Esophagus squamous epithelium (tissue), 5 donors: ENCODE data around the gene IDH3B. TPM values are rescaled to one million over a fixed set of nuclear protein-coding genes. Genes with fewer than 3 reads are reported as not detected.
A peak's percentile ranks its signal among the peaks of the same experiment; 100 is the strongest.

Experiments
- DNase-seq: peaks from one replicate; lab custom pipeline; 2025; lab: John Stamatoyannopoulos, UW
- H3K27ac ChIP-seq, 4 donors: fragments of 200-600 bp; sonication (generic); one replicate each; pipeline ENCODE4 v1.5.1; 2016 to 2019; ENCODE audit warnings: mild to moderate bottlenecking in 1 of 4
- H3K27me3 ChIP-seq, 4 donors: fragments of 200-600 bp; sonication (generic); 1 replicate in 3 of 4; 2 replicates in 1 of 4; pipeline versions ENCODE4 v1.5.1 to v1.6.0; 2017 to 2021; ENCODE audit warnings: antibody characterized with exemption in 1 of 4
- H3K36me3 ChIP-seq, 3 donors: fragments of 200-600 bp; sonication (generic); one replicate each; pipeline ENCODE4 v1.5.1; 2016 to 2019
- H3K4me1 ChIP-seq, 3 donors: fragments of 200-600 bp; sonication (generic); one replicate each; pipeline ENCODE4 v1.5.1; 2017 to 2019
- H3K4me3 ChIP-seq, 4 donors: fragments of 200-600 bp; sonication (generic); 1 replicate in 3 of 4; 2 replicates in 1 of 4; pipeline ENCODE4 v1.5.1; 2016 to 2019; ENCODE audit warnings: mild to moderate bottlenecking in 2 of 4, moderate library complexity in 1 of 4
- H3K9me3 ChIP-seq, 3 donors: fragments of 200-600 bp; sonication (generic); one replicate each; pipeline ENCODE4 v1.5.1; 2016 to 2019
- POLR2A ChIP-seq, 4 donors: fragments of 450-650 bp; IDR thresholded peaks; one replicate each; pipeline ENCODE4 v1.6.1; 2017; ENCODE audit warnings: antibody characterized with exemption in 4 of 4, mild to moderate bottlenecking in 4 of 4, moderate library complexity in 3 of 4
- WGBS, 2 donors: methylation state at CpG; one replicate each; pipeline ENCODE4 v1.1.5; 2018; 5-methylcytosine and 5-hydroxymethylcytosine counted together
- intact Hi-C: fragments of 100-400 bp; cut with DNase I; formaldehyde crosslinking; loops from one replicate; pipeline ENCODE4 v1.15.0; 2022
- total RNA-seq, 4 donors: library from RNA; depleted of rRNA; stranded (reverse); fragments of >200 nt; gene quantifications; one replicate each; pipeline ENCODE4 v1.1.0, GENCODE V29; 2016
- TF ChIP-seq, protein P1 (sequence below), 6 experiments: fragments of 450-650 bp in 4 of 6; fragments of 200-600 bp in 2 of 6; sonication (generic) in 2 of 6; IDR thresholded peaks; one replicate each; pipeline ENCODE4 v1.5.1; 2016 to 2019; ENCODE audit warnings: antibody characterized with exemption in 6 of 6, mild to moderate bottlenecking in 4 of 6, moderate library complexity in 4 of 6
- donor health status: DM: yes; HTN: yes; CAD: no.

The IDH3B gene
- total RNA-seq, 4 donors from 2014 or later, result 77.4 to 136 (median 123) TPM

DNA sequence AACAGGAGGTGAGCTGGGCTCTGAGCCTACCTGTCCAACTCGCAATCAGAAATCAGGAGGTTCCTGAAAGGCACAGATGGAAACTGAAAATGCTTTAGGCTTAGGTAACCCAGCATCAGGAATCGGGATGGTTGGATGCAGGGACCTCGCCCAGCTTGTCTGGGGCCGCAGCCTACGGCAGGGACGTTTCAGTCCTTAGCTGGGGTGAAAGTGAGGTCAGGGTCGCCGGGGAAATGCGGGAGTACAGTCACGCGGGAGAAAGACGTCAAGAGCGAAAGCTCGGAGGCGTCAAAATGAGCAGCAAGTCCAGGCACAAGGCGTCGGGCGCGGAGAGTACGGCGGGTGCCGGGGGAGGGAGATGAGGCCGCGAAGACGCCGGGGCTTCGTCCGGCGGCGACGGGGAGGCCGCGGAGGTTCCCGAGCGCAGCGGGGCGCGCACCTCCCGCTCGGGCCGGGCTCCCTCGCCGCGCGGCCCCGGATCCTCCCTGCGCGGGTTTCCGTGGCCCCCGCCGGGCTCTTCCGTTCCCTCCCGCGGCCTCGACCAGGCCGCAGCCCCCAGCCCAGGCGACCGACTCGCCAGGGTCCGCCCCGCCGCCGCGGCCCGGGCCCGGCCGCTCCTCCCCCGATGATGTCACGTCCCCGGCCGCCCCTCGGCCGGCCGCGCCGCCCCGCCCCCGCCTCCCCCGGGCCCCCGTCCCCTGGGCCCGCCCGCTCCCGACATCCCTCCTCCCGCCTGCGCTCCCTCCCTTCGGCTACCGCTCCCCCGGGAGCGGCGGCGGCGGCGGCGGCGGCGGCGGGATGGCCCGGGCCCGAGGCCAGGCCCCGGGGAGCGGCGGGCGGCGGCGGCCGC is 28.2 kb upstream of the IDH3B start, which contains the start of gene EBF4:
EBF4 (plus strand) TSS at position 745 of the 850 bp plus-strand sequence. CDS start 866 bp downstream, outside the sequence.
- intact Hi-C loops, result no loop called here
- WGBS, 2 donors, result 4 to 5% methylated on average over 6 to 14 of the region's 106 CpGs

DNA sequence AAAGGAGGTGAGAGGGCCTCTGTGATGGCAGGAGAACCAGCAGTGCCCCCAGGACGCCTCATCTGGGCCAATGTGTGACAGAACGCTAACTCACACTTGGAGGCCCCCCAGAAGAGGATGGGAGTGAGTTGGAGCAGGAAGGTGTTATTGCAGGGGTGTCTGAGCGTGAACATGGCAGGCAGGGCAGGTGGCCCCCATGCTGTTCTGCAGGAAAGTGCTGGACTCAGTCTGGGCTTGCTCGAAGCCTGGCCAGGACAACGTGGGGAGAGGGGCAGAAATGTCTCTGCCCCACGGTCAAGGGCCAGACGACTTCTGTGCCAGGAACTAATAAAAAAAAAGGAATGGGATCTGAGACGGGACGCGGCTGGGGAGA is 27.6 kb upstream of the IDH3B start:
- no peak for DNase-seq
- H3K4me3 ChIP-seq, result peak overlapping the region; percentile 42 to 71 (median 54)
- WGBS, 2 donors, result 50 to 51% methylated on average over 8 to 10 of the region's 10 CpGs
- H3K27me3 ChIP-seq, result peaks cover 0 to 65% (median 6%) of the 10 kb centered on the region in 4 donors
- intact Hi-C loops, result no loop called here
- peaks cover 6 to 33% (median 14%) of the 10 kb centered on the region in 3 donors for H3K4me1 ChIP-seq
- no peaks in the 10 kb centered on the region for H3K9me3 ChIP-seq
- no peaks in the 10 kb centered on the region for H3K36me3 ChIP-seq
- no peak for TF ChIP-seq POLR2A (IDR thresholded peaks at IDR 0.05)
- TF ChIP-seq, protein P1, sequence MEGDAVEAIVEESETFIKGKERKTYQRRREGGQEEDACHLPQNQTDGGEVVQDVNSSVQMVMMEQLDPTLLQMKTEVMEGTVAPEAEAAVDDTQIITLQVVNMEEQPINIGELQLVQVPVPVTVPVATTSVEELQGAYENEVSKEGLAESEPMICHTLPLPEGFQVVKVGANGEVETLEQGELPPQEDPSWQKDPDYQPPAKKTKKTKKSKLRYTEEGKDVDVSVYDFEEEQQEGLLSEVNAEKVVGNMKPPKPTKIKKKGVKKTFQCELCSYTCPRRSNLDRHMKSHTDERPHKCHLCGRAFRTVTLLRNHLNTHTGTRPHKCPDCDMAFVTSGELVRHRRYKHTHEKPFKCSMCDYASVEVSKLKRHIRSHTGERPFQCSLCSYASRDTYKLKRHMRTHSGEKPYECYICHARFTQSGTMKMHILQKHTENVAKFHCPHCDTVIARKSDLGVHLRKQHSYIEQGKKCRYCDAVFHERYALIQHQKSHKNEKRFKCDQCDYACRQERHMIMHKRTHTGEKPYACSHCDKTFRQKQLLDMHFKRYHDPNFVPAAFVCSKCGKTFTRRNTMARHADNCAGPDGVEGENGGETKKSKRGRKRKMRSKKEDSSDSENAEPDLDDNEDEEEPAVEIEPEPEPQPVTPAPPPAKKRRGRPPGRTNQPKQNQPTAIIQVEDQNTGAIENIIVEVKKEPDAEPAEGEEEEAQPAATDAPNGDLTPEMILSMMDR (IDR thresholded peaks at IDR 0.05), result no peak
- peak overlapping the region in 3 of 4 donors; percentile 72 to 89 (median 88) for H3K27ac ChIP-seq

More for the DNA sequence above, 28.2 kb upstream of the IDH3B start, which contains the start of gene EBF4:
- Histone ChIP-seq H3K27ac (peak within 1 kb of the TSS; percentile 72 to 89 (median 80)), H3K4me1 (peaks cover 6 to 33% (median 14%) of the 10 kb centered on the region in 3 donors), H3K4me3 (peak within 1 kb of the TSS; percentile 42 to 71 (median 54)), H3K27me3 (peaks cover 0 to 65% (median 6%) of the 10 kb centered on the region in 4 donors), H3K36me3 (no peaks in the 10 kb centered on the region), H3K9me3 (no peaks in the 10 kb centered on the region)
- DNase-seq, result no peak
- TF ChIP-seq POLR2A (IDR thresholded peaks at IDR 0.05), result peak in 1 of 4 donors; percentile 31
- TF ChIP-seq, protein P1 (IDR thresholded peaks at IDR 0.05), result no peak

DNA sequence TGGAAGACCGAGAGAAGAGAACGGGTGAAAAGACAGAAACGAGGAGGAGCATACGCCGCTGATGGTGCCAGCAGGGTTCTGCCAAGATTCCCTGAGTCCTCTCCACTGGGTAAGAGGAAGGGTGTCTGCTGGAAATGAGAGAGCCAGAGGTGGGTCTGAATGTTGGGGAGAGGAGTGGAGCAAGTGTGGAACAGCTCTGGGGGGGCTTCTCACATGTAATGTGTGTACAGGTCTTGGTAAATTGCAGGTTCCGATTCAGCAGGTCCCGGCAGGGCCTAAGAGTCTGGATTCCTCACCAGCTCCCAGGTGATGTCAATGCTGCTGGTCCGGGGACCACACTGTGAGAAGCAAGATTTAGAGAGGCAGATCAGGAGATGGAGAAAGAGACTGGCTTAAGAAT is 27.1 kb upstream of the IDH3B start:
- Histone ChIP-seq H3K27me3 (peaks cover 0 to 63% (median 6%) of the 10 kb centered on the region in 4 donors), H3K9me3 (no peaks in the 10 kb centered on the region), H3K36me3 (no peaks in the 10 kb centered on the region), H3K4me1 (peaks cover 6 to 33% (median 14%) of the 10 kb centered on the region in 3 donors), H3K27ac (peak overlapping the region in 1 of 4 donors; percentile 72), H3K4me3 (no peak overlapping the region)
- 73 to 86% methylated on average over 8 of the region's 8 CpGs for WGBS, 2 donors
- intact Hi-C loops, result no loop called here
- TF ChIP-seq POLR2A (IDR thresholded peaks at IDR 0.05), result no peak
- TF ChIP-seq, protein P1 (IDR thresholded peaks at IDR 0.05), result no peak
- DNase-seq, result no peak

DNA sequence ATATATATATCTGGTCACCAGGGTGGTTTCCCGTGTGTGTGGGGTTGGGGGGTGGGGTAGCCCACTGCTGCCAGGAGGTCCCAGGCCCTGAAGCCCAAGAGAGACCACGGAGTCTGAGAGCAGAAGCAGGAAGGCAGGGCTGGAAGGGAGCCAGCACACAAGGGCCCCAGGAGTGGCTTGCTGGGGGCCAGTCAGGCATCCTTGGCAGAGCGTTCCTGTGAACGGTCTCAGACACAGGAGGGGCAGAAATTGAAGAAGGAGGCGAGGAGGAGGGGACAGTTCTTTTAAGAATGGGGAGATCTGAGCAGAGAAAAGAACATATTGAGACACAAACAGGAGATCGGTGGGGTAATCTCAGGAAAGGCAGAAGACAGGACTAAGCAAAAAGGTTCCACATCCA is 26.7 kb upstream of the IDH3B start:
- DNase-seq, result no peak
- intact Hi-C loops, result no loop called here
- H3K36me3 ChIP-seq, result no peaks in the 10 kb centered on the region
- H3K4me1 ChIP-seq, result peaks cover 6 to 33% (median 14%) of the 10 kb centered on the region in 3 donors
- H3K27me3 ChIP-seq, result peaks cover 0 to 63% (median 6%) of the 10 kb centered on the region in 4 donors
- H3K9me3 ChIP-seq, result no peaks in the 10 kb centered on the region
- 76 to 82% methylated on average over 6 of the region's 6 CpGs for WGBS, 2 donors
- no peak overlapping the region for H3K27ac ChIP-seq
- H3K4me3 ChIP-seq, result no peak overlapping the region
- TF ChIP-seq POLR2A (IDR thresholded peaks at IDR 0.05), result no peak
- TF ChIP-seq, protein P1 (IDR thresholded peaks at IDR 0.05), result no peak

DNA sequence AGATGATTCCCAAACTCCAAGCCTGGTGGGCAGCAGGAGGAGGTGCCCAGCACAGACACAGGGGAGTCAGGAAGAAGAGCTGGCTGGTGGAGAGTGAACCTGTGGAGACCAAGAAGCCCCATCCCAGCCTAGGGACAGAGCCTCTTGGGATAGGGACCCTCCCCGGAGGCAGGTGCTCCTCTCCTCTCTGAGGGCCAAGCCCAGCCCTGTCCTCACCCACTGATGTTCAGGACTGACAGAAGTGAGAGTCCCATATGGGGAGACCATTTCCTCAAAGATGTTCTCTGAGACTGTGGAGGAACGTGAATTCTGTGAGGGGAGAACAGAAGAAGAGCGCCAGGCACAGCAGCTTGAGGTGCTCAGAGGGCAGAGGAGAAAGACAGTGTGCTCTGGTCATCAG is 26.2 kb upstream of the IDH3B start:
- Histone ChIP-seq H3K9me3 (no peaks in the 10 kb centered on the region), H3K27ac (no peak overlapping the region), H3K4me3 (no peak overlapping the region), H3K4me1 (peaks cover 6 to 33% (median 14%) of the 10 kb centered on the region in 3 donors), H3K36me3 (no peaks in the 10 kb centered on the region), H3K27me3 (peaks cover 0 to 63% (median 6%) of the 10 kb centered on the region in 4 donors)
- WGBS, 2 donors, result 86 to 93% methylated on average over 3 of the region's 3 CpGs
- intact Hi-C loops, result no loop called here
- TF ChIP-seq, protein P1 (IDR thresholded peaks at IDR 0.05), result no peak
- no peak for TF ChIP-seq POLR2A (IDR thresholded peaks at IDR 0.05)
- no peak for DNase-seq
